SU-DHL-6 (cell line): Measurements from ENCODE around the gene RGS6.
"Not testable (repeated sequence)": the region's sequence is repeated elsewhere in the genome, so short reads cannot be mapped to it uniquely, and the experiment has no call there.

Source experiments
- EZH2phosphoT487 ChIP-seq: fragments of 200-600 bp; sonication (generic), shearing (Covaris generic); conservative IDR thresholded peaks from 2 replicates; pipeline ENCODE4 v1.6.1; 2018; ENCODE audit warnings: mild to moderate bottlenecking, antibody characterized with exemption, low read length, moderate library complexity, mixed read lengths
- TF ChIP-seq, protein P1 (sequence below): fragments of 200-600 bp; sonication (generic); IDR thresholded peaks from one replicate; pipeline ENCODE4 v1.5.1; 2017; ENCODE audit warnings: antibody characterized with exemption, mild to moderate bottlenecking, low read length, moderate library complexity; ENCODE audit not compliant: insufficient read depth, poor library complexity, severe bottlenecking

- TF ChIP-seq, protein P1, sequence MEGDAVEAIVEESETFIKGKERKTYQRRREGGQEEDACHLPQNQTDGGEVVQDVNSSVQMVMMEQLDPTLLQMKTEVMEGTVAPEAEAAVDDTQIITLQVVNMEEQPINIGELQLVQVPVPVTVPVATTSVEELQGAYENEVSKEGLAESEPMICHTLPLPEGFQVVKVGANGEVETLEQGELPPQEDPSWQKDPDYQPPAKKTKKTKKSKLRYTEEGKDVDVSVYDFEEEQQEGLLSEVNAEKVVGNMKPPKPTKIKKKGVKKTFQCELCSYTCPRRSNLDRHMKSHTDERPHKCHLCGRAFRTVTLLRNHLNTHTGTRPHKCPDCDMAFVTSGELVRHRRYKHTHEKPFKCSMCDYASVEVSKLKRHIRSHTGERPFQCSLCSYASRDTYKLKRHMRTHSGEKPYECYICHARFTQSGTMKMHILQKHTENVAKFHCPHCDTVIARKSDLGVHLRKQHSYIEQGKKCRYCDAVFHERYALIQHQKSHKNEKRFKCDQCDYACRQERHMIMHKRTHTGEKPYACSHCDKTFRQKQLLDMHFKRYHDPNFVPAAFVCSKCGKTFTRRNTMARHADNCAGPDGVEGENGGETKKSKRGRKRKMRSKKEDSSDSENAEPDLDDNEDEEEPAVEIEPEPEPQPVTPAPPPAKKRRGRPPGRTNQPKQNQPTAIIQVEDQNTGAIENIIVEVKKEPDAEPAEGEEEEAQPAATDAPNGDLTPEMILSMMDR, result not testable (repeated sequence)
- not testable (repeated sequence) for TF ChIP-seq EZH2phosphoT487
These were observed 8.3 kb downstream of the RGS6 start for GRCh38 chr14:71940500-71940899.
